T-cell (primary cell): Measurements from ENCODE around the gene GPR156. TPM values are rescaled to one million over a fixed set of nuclear protein-coding genes. Genes with fewer than 3 reads are reported as not detected.

Source experiments
- ATAC-seq, 4 experiments: fragments of 200-7000 bp in 3 of 4; fragments of 150-1000 bp in 1 of 4; cut with Tn5 transposase; replicated peaks in 1 of 4; 1 replicate in 3 of 4; 2 replicates in 1 of 4; pipeline ENCODE4 v1.10.0; 2021; ENCODE audit warnings: moderate library complexity in 3 of 4, mild to moderate bottlenecking in 2 of 4, moderate number of reproducible peaks in 1 of 4
- CTCF ChIA-PET, 2 donors: fragments of 300-600 bp; sonication (Branson Sonifier 250); formaldehyde crosslinking; loops; one replicate each; lab custom pipeline; 2022; ENCODE audit warnings: antibody characterized with exemption in 2 of 2; lab: Charles Lee
- POLR2A ChIA-PET, 2 donors: fragments of 300-600 bp; sonication (Branson Sonifier 250); formaldehyde crosslinking; loops; one replicate each; lab custom pipeline; 2022; ENCODE audit warnings: antibody characterized with exemption in 2 of 2; lab: Charles Lee
- DNase-seq, 35 experiments: peaks; one replicate each; pipeline versions ENCODE4 v3.0.0 to v3.0.0-alpha.2; 2013 to 2023
- H3K27ac ChIP-seq: one replicate; pipeline ENCODE4 v1.5.1; 2013; ENCODE audit warnings: low read length
- H3K27me3 ChIP-seq, 2 experiments: replicated peaks in 1 of 2; 1 replicate in 1 of 2; 2 replicates in 1 of 2; pipeline versions ENCODE4 v1.6.1 to v1.7.0; 2013; ENCODE audit warnings: low read length in 1 of 2, mixed read lengths in 1 of 2; ENCODE audit not compliant: control insufficient read depth in 2 of 2, insufficient read depth in 2 of 2; ENCODE audit errors: extremely low read depth in 1 of 2
- H3K36me3 ChIP-seq, 2 donors: 1 replicate in 1 of 2; 2 replicates in 1 of 2; pipeline versions ENCODE4 v1.6.1 to v1.7.0; 2013; ENCODE audit warnings: low read length in 1 of 2; ENCODE audit not compliant: control insufficient read depth in 2 of 2, insufficient read depth in 1 of 2; ENCODE audit errors: extremely low read depth in 1 of 2
- H3K4me1 ChIP-seq, 2 experiments: 1 replicate in 1 of 2; 2 replicates in 1 of 2; pipeline versions ENCODE4 v1.6.1 to v1.7.0; 2013; ENCODE audit warnings: low read length in 2 of 2, mixed read lengths in 1 of 2; ENCODE audit not compliant: insufficient read depth in 2 of 2, control insufficient read depth in 1 of 2; ENCODE audit errors: extremely low read depth in 1 of 2
- H3K4me3 ChIP-seq, 2 donors: 1 replicate in 1 of 2; 2 replicates in 1 of 2; pipeline versions ENCODE4 v1.5.1 to v1.7.0; 2013; ENCODE audit warnings: mild to moderate bottlenecking in 2 of 2, low read length in 1 of 2, moderate library complexity in 1 of 2; ENCODE audit not compliant: control insufficient read depth in 1 of 2; ENCODE audit errors: extremely low read depth in 1 of 2
- H3K9me3 ChIP-seq: 2 replicates; pipeline ENCODE4 v1.7.0; 2013
- H3K27ac Mint-ChIP-seq, 2 donors: one replicate each; pipeline ENCODE4 v1.8.0; 2020 to 2021; ENCODE audit warnings: mild to moderate bottlenecking in 2 of 2, mixed read lengths in 2 of 2
- H3K27me3 Mint-ChIP-seq, 2 donors: one replicate each; pipeline ENCODE4 v1.8.0; 2021 to 2022; ENCODE audit warnings: mixed read lengths in 2 of 2
- H3K36me3 Mint-ChIP-seq: one replicate; pipeline ENCODE4 v1.8.0; 2021; ENCODE audit warnings: mixed read lengths
- H3K4me1 Mint-ChIP-seq, 3 donors: one replicate each; pipeline ENCODE4 v1.8.0; 2020 to 2022; ENCODE audit warnings: mixed read lengths in 3 of 3, mild to moderate bottlenecking in 1 of 3
- H3K4me3 Mint-ChIP-seq, 3 donors: one replicate each; pipeline ENCODE4 v1.8.0; 2020 to 2022; ENCODE audit warnings: mild to moderate bottlenecking in 3 of 3, mixed read lengths in 3 of 3, moderate library complexity in 3 of 3
- H3K9me3 Mint-ChIP-seq, 3 donors: one replicate each; pipeline ENCODE4 v1.8.0; 2020 to 2022; ENCODE audit warnings: mixed read lengths in 3 of 3
- WGBS: methylation state at CpG from one replicate; pipeline ENCODE4 v1.1.5; 2013; ENCODE audit warnings: missing lambda C conversion rate; ENCODE audit not compliant: insufficient coverage; 5-methylcytosine and 5-hydroxymethylcytosine counted together
- total RNA-seq, 35 experiments: library from RNA in 6 of 35; stranded (reverse) in 6 of 35; fragments of 120-200 nt in 1 of 35; gene quantifications; one replicate each; pipeline versions ENCODE4 v1.2.1 to v1.2.4 and lab custom pipeline; 2013 to 2026

GPR156 gene
- total RNA-seq, 5 donors from 2014 or later (not counting 1 experiment from before 2014, with no cell fraction given) = 0.09 to 0.75 (median 0.38) TPM; not detected in 1

- Histone ChIP-seq H3K4me1 (no peaks in the 10 kb centered on the region), H3K27ac (no peak overlapping the region), H3K9me3 (no peaks in the 10 kb centered on the region), H3K27me3 (peaks cover 0 to 3% of the 10 kb centered on the region in 2 experiments), H3K36me3 (no peaks in the 10 kb centered on the region), H3K4me3 (no peak overlapping the region)
- Mint-ChIP-seq H3K9me3 (no peaks in the 10 kb centered on the region), H3K27me3 (no peaks in the 10 kb centered on the region), H3K4me3 (no peak overlapping the region), H3K36me3 (no peaks in the 10 kb centered on the region), H3K27ac (no peak overlapping the region), H3K4me1 (no peaks in the 10 kb centered on the region)
- ATAC-seq = no peak
- ChIA-PET POLR2A (no interaction called here), CTCF (interaction anchor here (0.6 to 1.1 kb wide), 4 partner anchors 17 to 173 kb away, joined by 3 to 5 read pairs (median 4); no protein-coding TSS in a partner anchor)
- no peak for DNase-seq
- no CpG with 5 or more reads among the region's 3 CpGs for WGBS
Measured at GRCh38 chr3:120130656-120131055, 154.4 kb downstream of the GPR156 start.

GRCh38 chr3:120129718-120130513 is 155.1 kb downstream of the GPR156 start:
- Histone ChIP-seq H3K9me3 (no peaks in the 10 kb centered on the region), H3K27me3 (peaks cover 0 to 3% of the 10 kb centered on the region in 2 experiments), H3K4me1 (no peaks in the 10 kb centered on the region), H3K36me3 (no peaks in the 10 kb centered on the region), H3K4me3 (no peak overlapping the region), H3K27ac (no peak overlapping the region)
- POLR2A ChIA-PET = no interaction called here
- ATAC-seq = no peak
- DNase-seq = no peak
- Mint-ChIP-seq H3K4me1 (no peaks in the 10 kb centered on the region), H3K9me3 (no peaks in the 10 kb centered on the region), H3K27ac (no peak overlapping the region), H3K4me3 (no peak overlapping the region), H3K36me3 (no peaks in the 10 kb centered on the region), H3K27me3 (no peaks in the 10 kb centered on the region)
- CTCF ChIA-PET = interaction anchor here (0.6 to 1.4 kb wide), 3 partner anchors 17 to 46 kb away, joined by 3 to 5 read pairs (median 4); no protein-coding TSS in a partner anchor
- WGBS = 86% methylated on average over 1 of the region's 2 CpGs

GRCh38 chr3:120129051-120129450 is 156.0 kb downstream of the GPR156 start:
- Histone ChIP-seq H3K27ac (no peak overlapping the region), H3K27me3 (peaks cover 0 to 3% of the 10 kb centered on the region in 2 experiments), H3K9me3 (no peaks in the 10 kb centered on the region), H3K36me3 (no peaks in the 10 kb centered on the region), H3K4me1 (no peaks in the 10 kb centered on the region), H3K4me3 (no peak overlapping the region)
- H3K36me3 Mint-ChIP-seq = no peaks in the 10 kb centered on the region
- ChIA-PET CTCF (interaction anchor here in 1 of 2 donors (1.4 kb wide), 1 partner anchor 18 kb away, joined by 4 read pairs; no protein-coding TSS in a partner anchor), POLR2A (interaction anchor here in 1 of 2 donors (0.5 kb wide), 1 partner anchor 34 kb away, joined by 3 read pairs; no protein-coding TSS in a partner anchor)
- no peak for ATAC-seq
- WGBS = 100% methylated on average over 1 of the region's 1 CpG
- H3K27me3 Mint-ChIP-seq = no peaks in the 10 kb centered on the region
- no peaks in the 10 kb centered on the region for H3K4me1 Mint-ChIP-seq
- no peak overlapping the region for H3K27ac Mint-ChIP-seq
- no peak for DNase-seq
- H3K9me3 Mint-ChIP-seq = no peaks in the 10 kb centered on the region
- H3K4me3 Mint-ChIP-seq = no peak overlapping the region

- Histone ChIP-seq H3K27me3 (no peaks in the 10 kb centered on the region), H3K36me3 (no peaks in the 10 kb centered on the region), H3K9me3 (no peaks in the 10 kb centered on the region), H3K27ac (no peak overlapping the region), H3K4me1 (no peaks in the 10 kb centered on the region), H3K4me3 (no peak overlapping the region)
- Mint-ChIP-seq H3K4me3 (no peak overlapping the region), H3K9me3 (peaks cover 0 to 8% (median 0%) of the 10 kb centered on the region in 3 donors), H3K4me1 (no peaks in the 10 kb centered on the region), H3K27me3 (no peaks in the 10 kb centered on the region), H3K36me3 (no peaks in the 10 kb centered on the region), H3K27ac (no peak overlapping the region)
- no peak for ATAC-seq
- ChIA-PET CTCF (interaction anchor here (0.6 to 1.5 kb wide), 2 partner anchors 21 to 161 kb away, joined by 3 to 5 read pairs; no protein-coding TSS in a partner anchor), POLR2A (interaction anchor here (0.6 to 1.0 kb wide), 2 partner anchors 35 to 142 kb away, joined by 4 read pairs; no protein-coding TSS in a partner anchor)
- DNase-seq = no peak
Measured at GRCh38 chr3:120125992-120126391, 159.0 kb downstream of the GPR156 start.

- H3K4me3 Mint-ChIP-seq = no peak overlapping the region
- no peaks in the 10 kb centered on the region for H3K9me3 ChIP-seq
- no peak overlapping the region for H3K4me3 ChIP-seq
- H3K27ac ChIP-seq = no peak overlapping the region
- no peaks in the 10 kb centered on the region for H3K4me1 Mint-ChIP-seq
- no peaks in the 10 kb centered on the region for H3K4me1 ChIP-seq
- POLR2A ChIA-PET = interaction anchor here in 1 of 2 donors (0.7 kb wide), 1 partner anchor 55 kb away, joined by 8 read pairs; no protein-coding TSS in a partner anchor
- no peak overlapping the region for H3K27ac Mint-ChIP-seq
- 71% methylated on average over 2 of the region's 7 CpGs for WGBS
- ATAC-seq (no peak), DNase-seq (no peak)
- peaks cover 0 to 5% of the 10 kb centered on the region in 2 donors for H3K27me3 Mint-ChIP-seq
- no peaks in the 10 kb centered on the region for H3K27me3 ChIP-seq
- peaks cover 0 to 20% (median 7%) of the 10 kb centered on the region in 3 donors for H3K9me3 Mint-ChIP-seq
- CTCF ChIA-PET = interaction anchor here (0.7 kb wide), 3 partner anchors 82 to 1024 kb away, joined by 3 to 4 read pairs (median 3); no protein-coding TSS in a partner anchor
- H3K36me3 ChIP-seq = no peaks in the 10 kb centered on the region
- peaks cover 5% of the 10 kb centered on the region for H3K36me3 Mint-ChIP-seq
Measured at GRCh38 chr3:120119846-120120510, 165.0 kb downstream of the GPR156 start.
